VCaP (cell line): ENCODE measurements around the gene SLC7A11.

Experiments used
- H3K27ac ChIP-seq: fragments of 450-650 bp; 2 replicates; pipeline ENCODE4 v1.5.1; 2017
- TF ChIP-seq, protein P1 (sequence below): fragments of 450-650 bp; conservative IDR thresholded peaks from 2 replicates; pipeline ENCODE4 v1.5.1; 2017; ENCODE audit warnings: mild to moderate bottlenecking, moderate library complexity

The SLC7A11 gene

DNA sequence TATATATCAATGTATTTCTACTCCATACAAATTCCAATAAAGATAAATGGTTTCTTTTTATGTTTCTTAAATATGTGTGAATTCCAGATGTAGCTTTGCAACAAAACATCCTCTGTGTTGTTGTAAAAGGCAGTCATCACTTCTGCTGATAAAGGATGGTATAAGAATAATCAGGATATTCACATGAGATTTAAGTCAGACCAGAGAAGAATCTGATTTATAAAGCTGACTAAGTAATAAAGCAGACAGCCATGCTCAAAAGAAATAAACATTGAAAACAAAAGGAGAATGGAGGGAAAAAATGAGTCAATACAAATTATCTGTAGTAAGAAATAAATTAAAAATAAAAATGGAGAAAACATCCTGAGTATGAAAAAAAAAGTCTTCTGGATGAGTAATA, 27.0 kb upstream of the SLC7A11 start:
- no peak overlapping the region for H3K27ac ChIP-seq
- TF ChIP-seq, protein P1, sequence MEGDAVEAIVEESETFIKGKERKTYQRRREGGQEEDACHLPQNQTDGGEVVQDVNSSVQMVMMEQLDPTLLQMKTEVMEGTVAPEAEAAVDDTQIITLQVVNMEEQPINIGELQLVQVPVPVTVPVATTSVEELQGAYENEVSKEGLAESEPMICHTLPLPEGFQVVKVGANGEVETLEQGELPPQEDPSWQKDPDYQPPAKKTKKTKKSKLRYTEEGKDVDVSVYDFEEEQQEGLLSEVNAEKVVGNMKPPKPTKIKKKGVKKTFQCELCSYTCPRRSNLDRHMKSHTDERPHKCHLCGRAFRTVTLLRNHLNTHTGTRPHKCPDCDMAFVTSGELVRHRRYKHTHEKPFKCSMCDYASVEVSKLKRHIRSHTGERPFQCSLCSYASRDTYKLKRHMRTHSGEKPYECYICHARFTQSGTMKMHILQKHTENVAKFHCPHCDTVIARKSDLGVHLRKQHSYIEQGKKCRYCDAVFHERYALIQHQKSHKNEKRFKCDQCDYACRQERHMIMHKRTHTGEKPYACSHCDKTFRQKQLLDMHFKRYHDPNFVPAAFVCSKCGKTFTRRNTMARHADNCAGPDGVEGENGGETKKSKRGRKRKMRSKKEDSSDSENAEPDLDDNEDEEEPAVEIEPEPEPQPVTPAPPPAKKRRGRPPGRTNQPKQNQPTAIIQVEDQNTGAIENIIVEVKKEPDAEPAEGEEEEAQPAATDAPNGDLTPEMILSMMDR: no peak

DNA sequence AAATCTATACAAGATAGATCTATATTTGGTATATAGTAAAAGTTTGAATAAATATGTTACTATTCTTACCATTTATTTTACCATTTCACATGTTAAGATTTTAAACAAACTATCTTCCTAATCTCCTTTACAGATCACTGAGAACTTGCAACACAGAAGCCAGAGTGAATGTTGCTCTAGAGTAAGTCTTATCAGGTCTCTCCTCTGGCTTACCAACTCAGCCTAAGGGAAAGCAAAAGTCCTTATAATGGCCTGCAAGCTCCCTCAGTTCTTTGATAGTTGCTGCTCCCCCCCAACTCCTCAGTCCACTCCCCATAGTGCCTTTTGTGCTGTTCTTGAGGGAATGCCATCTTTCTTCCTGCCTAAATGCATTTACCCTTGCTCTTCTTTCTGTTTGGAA, 25.7 kb upstream of the SLC7A11 start:
- no peak overlapping the region for H3K27ac ChIP-seq
- TF ChIP-seq, protein P1: no peak

DNA sequence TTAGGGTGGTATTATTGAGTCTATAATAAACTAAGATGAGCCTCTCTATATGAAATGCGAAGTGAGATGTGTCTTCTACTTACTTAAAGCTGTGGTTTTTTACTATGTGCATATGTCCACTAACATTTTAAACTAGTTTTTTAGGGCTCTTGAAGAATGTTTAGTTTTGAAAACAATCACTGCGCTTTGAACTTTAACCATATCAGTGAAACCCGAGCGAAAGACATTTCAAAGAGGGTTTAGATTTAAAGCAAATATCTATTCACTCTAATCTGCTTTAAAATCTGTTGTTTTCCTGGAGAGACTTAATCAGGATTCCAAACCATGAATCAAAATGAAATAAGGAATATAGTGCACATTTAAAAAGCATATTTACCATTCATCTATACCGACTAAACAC, 24.8 kb upstream of the SLC7A11 start:
- H3K27ac ChIP-seq: no peak overlapping the region
- TF ChIP-seq, protein P1: no peak

DNA sequence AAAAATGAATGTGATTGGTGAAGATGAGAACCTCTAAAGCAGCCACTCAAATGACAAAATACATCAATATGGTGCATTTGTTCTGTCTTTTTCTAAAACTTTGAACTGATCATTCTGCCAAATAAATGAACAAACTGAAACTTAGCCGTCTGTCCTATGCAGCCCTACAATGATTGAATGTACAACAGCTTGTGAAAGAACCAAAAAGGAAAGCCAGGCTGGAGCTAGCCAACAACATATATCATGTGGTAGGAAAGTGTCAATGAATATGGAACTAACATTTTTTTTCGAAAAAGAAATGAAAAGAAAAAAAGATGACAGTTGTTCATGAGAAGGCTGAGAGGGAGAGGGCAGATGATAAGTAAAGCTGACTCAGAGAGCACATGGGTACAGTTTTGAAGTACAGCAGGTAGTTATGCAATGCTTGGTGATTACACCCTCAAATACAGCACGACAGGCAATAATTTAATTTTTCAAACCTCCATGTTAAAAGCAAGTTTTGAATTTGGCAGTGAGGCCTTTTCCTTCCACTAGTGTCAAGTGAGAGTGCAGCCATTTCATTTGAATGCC, 21.2 kb upstream of the SLC7A11 start:
- H3K27ac ChIP-seq: no peak overlapping the region
- TF ChIP-seq, protein P1: no peak

DNA sequence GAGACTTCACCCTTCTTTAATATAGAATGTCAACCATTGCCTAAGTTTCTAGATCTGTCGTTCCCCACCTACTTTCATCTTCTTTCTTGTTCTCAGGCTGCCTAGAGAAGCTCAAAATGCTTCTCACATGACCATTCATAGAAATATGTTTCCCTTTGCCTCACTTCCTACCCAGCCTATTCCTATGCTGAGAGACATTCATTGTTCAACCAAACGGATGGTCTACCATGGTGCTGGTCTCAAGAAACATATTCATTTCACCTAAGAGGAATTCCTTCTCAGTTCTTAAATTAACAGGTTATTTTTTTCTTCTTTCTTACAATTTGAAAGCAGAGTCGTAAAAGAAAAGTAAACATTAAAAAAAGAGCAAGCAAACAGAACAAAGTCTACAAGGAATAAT, 20.3 kb upstream of the SLC7A11 start:
- TF ChIP-seq, protein P1: no peak
- no peak overlapping the region for H3K27ac ChIP-seq

DNA sequence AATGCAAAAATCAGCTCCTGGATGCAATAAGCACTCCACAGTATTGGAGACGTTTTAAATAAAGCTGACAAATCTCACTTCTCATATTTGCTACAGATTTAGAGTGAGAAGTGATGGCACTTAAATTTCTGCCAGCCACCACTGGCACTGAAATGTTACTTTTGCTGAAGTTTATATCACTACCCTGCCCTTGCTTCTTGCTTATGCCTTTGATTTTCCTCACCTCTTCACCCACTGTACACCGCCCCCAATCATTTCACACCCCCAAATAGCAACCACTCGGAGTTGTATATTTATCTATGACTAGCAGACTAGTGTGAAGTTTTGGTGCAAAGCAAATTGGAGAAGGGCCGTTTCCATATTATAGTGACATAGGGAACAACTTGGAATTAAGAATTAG, 19.9 kb upstream of the SLC7A11 start:
- TF ChIP-seq, protein P1: no peak
- H3K27ac ChIP-seq: no peak overlapping the region

DNA sequence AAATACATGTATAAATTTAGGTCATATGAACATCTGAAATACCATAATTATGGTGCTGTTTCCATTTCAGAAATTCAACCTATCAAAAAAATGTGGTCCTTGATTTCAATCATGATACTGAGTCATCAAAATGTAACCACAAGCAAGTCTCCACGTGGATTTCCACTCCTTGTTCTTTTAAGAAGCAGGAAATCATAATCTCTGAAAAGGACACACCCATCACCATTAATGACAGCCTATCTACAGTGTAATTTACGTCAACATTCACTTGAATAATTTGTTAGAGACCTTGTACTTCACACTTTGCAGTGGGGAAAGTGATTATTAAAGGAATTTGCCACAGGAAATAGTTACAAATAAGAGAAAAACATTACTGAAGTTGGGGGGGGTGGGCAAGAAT, 17.7 kb upstream of the SLC7A11 start:
- TF ChIP-seq, protein P1: no peak
- no peak overlapping the region for H3K27ac ChIP-seq

DNA sequence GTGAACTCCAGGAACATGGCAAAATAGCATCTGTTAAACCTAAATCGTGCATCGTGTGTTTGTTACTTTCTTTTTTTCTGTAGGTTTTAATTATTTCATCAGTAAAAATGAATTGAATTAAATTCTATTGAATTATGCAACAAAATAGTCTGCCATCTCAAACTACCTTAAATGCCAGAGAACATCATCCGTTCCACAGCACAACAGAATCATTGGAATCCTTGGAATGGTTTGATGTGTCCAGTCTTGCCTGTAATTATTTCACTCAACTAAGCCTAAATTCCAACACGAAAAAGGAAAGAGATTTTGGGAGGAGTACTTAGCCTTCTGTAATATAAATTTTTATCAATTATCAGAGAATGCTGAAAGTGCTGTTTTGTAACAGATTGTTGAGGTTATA, 17.1 kb upstream of the SLC7A11 start:
- no peak overlapping the region for H3K27ac ChIP-seq
- TF ChIP-seq, protein P1: no peak
